HPDE6-E6E7 (cell line): ENCODE data around the gene TRAPPC3L.

Experiments used
- DNase-seq: peaks from one replicate; pipeline ENCODE4 v3.0.0; 2011; ENCODE audit warnings: missing footprints; ENCODE audit errors: extremely low spot score

Gene TRAPPC3L

DNA sequence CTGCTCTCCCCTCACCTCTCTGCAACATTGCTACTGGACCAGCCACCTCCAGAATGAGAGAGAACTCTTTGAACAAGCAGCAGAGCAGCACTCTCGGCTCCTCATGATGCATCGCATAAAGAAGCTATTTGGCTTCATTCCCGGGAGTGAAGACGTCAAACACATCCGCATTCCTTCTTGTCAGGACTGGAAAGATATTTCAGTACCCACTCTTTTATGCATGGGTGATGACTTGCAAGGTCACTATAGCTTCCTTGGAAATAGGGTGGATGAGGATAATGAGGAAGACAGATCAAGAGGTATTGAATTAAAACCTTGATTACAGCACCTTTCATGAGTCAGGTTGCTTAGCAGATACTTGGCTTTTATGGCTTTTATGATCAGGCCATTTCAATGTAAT lies 12.4 kb upstream of the TRAPPC3L start:
- peak; percentile 85 for DNase-seq

- DNase-seq = no peak
Observed at GRCh38 chr6:116556814-116557415, 11.4 kb upstream of the TRAPPC3L start.

- DNase-seq = no peak
Observed at GRCh38 chr6:116556065-116556464, 10.6 kb upstream of the TRAPPC3L start.

GRCh38 chr6:116553451-116553850 lies 8.0 kb upstream of the TRAPPC3L start, which contains the start of gene CALHM4:
Gene CALHM4 (plus strand): TSS chr6:116553751. CDS start chr6:116553794, 43 bp downstream.
- DNase-seq = no peak

- DNase-seq = no peak
Observed at GRCh38 chr6:116550796-116551195, 5.3 kb upstream of the TRAPPC3L start.

GRCh38 chr6:116547358-116547757 lies 1.9 kb upstream of the TRAPPC3L start:
- no peak for DNase-seq

DNA sequence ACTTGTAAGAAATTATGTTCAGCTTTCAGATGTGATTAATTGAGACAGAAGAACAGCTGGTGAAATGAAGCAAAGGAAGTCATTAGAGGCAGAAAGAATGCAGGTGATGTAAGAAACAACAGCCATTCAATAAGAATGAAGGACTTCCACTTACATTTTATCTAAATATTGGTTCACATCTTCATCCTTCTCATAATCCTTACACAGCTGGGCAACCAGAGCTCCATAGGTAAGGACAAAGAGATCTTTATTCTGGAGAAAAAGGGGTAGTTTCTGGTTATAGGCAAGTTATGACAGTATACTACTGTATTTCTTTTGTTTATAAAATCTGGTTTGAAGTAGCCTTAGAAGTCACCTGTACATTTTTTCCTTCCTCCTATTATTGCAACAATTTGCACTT lies 2.3 kb downstream of the TRAPPC3L start:
- DNase-seq = no peak

GRCh38 chr6:116542426-116542825 lies 3.1 kb downstream of the TRAPPC3L start:
- no peak for DNase-seq

- DNase-seq = peak; percentile 50
Observed at GRCh38 chr6:116536216-116536621, 9.3 kb downstream of the TRAPPC3L start.

- no peak for DNase-seq
Observed at GRCh38 chr6:116535109-116535508, 10.4 kb downstream of the TRAPPC3L start.

GRCh38 chr6:116533233-116533957 lies 12.1 kb downstream of the TRAPPC3L start:
- DNase-seq = no peak

DNA sequence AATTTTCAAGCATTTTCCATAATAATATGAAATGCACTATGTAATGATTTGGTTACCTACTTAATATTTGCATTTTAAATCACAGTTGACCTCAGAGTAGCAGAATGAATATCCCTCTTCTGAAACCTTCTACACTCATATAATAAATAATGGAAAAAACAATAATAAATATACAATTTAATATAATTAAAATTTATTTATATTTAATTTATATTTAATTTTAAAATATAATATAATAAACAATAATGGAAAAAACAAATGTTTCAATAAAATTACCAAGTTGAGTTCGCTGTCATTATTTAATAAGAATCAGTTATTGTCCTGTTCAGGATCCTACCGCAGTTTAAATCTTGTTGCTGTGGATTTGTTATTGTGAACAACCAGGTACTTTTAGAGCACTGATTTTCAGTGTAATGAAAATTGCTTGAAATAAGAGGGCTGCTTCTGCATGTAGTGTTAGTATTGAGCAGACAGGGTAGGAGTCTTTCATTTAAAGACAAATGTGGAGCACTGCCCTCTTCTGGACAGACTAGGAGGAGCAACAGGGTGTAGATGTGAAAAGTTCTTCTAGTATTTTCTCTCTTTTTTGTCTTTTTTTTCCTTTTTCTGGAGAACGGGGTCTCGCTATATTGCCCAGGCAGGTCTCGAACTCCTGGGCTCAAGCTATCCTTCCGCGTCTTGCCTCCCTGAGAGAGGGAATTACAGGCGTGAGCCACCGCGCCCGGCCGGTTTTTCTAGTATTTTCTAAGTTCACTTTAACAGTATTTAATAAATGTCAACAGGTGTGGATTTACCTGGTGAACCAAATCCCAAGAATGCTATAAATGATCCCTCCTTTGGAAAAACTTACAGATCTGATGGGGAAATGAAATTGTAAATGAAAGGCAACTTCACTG lies 13.6 kb downstream of the TRAPPC3L start:
- peak; percentile 44 for DNase-seq

GRCh38 chr6:116530436-116530835 lies 15.0 kb downstream of the TRAPPC3L start:
- no peak for DNase-seq

- DNase-seq = no peak
Observed at GRCh38 chr6:116529466-116530290, 15.8 kb downstream of the TRAPPC3L start.

- DNase-seq = no peak
Observed at GRCh38 chr6:116528780-116529179, 16.7 kb downstream of the TRAPPC3L start.

GRCh38 chr6:116528133-116528532 lies 17.4 kb downstream of the TRAPPC3L start:
- DNase-seq = no peak

DNA sequence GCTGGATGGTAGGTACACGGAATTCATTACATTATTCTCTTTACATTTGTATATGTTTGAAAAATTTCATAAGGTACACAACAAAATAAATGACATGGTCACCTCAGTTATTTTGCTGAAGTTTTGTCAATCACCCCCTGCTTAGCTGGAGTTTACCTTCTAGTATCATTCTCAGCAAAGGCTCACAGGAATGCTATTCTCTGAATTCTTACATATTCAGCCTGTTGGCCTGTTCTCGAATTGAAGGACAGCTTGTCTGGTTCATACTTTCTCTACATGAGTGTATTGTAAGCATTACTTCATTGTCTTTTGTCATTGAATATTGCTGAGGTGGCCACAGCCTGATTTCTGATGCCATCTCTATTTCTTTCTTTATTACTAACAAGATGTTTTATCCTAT lies 21.2 kb downstream of the TRAPPC3L start:
- no peak for DNase-seq

DNA sequence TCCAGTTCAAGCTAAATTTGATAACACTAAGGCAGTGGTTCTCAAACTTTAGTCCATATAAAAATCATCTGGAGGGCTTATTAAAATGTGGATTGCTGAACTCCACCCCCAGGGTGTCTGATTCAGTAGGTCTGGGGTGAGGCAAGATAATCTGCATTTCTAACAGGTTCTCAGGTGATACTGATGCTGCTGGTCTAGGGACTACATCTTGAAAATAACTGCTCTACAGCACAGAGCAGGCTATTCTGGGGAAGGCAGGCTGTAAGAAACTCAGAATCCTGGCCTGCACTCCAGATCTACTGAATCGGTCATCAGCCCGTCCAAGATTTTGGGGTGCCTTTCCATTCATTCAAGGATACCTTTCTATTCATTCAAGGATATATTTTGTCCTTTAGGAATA lies 22.6 kb downstream of the TRAPPC3L start:
- DNase-seq = no peak

GRCh38 chr6:116518621-116519368 lies 26.7 kb downstream of the TRAPPC3L start:
- no peak for DNase-seq

- DNase-seq = no peak
Observed at GRCh38 chr6:116515141-116515540, 30.3 kb downstream of the TRAPPC3L start.

DNA sequence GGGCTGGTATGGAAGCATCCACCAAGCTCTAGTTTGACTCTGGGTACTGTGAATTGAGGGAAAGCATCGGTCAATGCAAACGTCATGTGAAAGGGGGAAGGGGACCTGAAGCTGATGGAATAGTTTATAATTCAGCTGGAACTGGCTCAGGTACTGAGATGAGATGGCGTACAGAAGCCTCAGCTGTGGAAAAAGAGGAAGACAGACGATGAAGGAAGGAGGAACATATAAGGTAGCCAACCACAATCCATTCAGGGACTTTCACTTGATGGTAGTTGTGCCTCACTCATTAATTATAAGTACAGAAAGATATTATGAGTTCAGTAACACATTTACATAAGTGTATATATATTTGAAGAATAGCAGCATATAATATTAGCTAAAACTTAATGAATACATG lies 31.4 kb downstream of the TRAPPC3L start:
- DNase-seq = no peak
